ENCODE data around the gene EFHD1.
"Not testable (repeated sequence)": the region's sequence is repeated elsewhere in the genome, so short reads cannot be mapped to it uniquely, and the experiment has no call there.

The EFHD1 gene

DNA sequence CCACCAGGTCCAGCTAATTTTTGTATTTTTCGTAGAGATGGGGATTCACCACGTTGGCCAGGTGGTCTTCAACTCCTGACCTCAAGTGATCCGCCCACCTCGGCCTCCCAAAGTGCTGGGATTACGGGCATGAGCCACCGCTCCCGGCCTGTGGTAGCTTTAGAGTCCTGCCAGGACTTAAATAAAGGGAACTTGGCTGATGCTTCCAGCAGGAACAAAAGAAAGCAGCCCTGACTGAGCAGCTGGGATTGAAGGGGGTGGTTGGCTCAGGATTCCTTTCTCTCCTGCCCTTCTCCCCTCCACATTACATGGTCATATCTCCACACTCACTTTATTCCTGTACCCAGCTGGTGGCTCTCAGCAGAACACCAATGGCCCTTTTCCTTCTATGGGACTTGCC lies 20.0 kb downstream of the EFHD1 start:
- DNase-seq: no peak

DNA sequence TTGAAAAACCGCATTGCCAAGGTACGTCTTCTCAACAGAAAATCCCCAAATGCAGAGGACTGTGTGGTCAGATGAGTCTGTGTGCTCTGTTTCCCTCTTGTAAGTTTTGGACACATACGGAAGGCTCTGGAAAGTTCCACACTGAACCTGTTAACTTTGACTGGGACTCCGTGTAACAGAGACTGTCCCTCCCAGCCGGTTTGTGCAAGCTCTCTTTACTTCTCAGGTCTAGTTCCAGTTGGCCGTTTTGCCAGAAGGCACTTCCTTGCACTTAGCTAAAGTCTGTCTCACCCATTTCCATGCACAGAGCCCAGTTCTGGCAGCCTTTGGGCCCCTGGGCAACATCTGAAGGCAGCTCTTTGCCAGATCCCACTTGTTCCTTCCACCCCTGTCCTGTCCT lies 22.0 kb downstream of the EFHD1 start:
- no peak for DNase-seq

DNA sequence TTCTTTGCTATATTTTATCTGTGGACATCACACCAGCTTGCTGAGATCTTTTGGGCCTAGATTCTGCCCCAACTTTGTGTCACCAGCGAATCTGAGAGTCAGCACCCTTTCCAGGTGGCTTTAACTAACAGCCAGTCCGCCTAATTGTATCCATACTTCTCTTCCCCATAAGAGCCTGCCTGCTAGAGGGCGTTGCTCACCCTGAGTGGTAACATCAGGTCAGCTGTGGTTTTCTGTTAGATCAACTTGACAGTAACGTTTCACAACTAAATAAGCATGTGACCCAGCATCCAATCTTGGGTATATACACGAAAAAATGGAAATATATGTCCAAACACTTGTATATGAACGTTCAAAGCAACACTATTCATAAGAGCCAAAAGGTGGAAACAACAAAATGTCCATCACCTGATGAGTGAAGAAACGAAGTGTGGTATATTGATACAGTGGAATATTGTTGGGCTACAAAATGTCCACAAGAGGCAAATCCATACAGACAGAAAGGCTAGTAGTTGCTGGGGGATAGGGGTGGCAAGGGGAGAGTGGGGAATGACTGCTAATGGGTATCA lies 24.9 kb downstream of the EFHD1 start:
- DNase-seq: no peak

DNA sequence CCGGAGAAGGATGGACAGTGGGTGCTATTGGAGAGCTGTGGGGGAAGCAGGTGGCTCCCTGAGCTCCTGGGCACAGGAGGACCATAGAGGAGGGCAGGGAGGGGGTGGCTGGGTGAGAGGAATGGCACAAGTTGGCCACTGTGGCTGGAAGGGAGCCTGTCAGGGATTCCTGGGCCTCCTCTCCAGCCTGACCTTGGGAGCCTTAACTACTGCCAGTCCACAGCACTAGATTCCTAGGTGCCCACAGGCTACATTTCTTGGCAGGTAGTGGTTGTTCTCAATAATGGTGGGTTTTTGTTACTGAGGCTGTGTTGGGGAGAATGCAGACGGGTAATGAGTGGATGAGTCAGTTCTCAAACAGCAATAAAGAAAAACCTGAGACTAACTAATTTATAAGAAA lies 26.0 kb downstream of the EFHD1 start:
- no peak for DNase-seq

DNA sequence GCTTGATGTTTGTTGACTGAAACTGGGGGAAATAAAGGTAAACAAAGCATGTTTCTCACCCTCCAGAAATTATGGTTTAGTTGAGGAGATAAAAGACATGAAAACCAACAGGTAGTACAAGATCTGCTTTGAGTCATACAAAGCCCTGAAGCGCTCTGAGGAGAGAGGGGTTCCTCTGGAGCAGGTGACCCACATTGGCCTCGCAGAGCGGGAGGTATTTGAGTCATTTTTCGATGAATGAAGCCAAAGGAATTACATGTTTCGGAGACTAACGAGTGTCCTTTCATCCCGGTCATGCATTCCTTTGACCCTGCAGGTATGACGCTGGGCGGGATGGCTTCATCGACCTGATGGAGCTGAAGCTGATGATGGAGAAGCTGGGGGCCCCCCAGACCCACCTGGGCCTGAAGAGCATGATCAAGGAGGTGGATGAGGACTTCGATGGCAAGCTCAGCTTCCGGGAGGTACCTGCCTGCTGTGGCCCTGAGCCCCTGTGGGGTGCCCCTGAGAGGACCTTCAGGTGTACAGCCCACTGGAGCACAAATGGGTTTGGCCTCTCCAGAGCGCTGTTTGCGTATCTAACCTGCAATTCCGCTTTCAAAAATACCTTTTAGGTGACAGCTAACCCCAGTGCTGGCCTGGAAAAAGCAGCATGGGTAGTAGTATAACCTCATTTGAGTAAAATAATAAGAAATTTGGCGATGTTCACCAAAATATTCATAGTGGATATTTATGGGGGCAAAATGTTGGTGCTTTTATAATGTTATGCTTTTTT lies 29.3 kb downstream of the EFHD1 start:
- no peak for DNase-seq

DNA sequence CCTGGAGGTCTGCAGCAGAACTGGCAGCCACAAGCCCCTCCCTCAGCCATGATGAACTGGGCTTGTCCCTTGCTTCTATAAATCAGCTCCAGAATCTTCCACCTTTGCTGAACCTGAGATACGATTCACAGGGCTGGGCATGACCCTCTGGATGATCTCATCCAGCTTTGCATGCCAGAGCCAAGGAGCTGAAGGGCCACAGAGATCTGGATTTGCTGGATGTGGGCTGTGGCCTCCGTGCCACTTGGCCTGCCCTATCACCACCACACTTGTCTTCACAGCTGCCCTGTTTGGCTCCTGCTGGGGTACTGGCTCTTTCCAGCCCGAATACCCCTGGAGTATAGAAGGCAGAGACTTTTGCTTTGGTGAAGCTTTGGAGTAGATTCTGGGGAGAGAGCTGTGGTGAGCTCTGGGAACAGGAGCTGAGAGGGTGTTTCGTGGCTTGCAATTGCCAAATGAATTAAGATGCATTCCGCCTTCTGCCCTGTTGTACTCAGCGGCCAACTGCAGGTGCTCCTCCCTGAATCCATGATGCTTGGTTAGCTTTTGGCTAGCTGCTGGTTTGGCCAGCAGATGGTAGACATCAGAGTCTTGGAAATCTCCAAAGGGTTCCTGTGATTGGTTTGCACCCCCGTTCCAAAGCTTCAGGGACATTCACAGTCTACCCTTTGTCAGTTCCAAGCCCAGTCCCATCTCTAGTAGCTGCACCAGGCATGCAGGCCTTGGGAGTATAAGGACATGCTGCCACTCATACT lies 32.8 kb downstream of the EFHD1 start:
- DNase-seq: no peak

DNA sequence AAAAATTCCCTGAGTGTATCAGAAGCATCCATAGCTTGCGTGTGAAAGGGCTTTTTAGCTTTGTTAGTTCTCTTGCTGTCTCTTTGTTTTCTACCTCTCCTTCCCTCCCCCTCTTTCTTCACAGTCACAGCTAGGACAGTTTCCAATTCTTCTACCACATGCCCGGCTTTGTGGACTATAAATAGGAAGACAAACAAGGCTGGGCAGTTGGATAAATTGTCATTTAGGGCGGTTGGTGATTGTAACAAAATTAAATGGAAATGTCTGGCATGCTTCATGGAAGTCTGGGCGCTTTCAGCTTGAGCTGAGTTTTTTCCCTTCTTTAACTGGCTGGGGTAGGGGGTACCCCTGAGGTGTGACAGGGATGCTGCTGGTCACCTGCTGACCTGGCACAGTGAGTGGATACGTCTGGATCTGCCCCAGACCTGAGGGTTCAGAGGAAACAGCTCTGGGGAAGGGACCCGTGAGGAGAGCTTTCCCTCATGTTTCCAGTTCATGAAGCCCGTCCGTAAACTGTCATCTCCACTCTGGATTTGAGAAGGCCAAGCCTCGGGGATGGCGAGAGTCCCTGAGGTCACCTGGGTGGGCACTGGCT lies 34.7 kb downstream of the EFHD1 start:
- no peak for DNase-seq

DNA sequence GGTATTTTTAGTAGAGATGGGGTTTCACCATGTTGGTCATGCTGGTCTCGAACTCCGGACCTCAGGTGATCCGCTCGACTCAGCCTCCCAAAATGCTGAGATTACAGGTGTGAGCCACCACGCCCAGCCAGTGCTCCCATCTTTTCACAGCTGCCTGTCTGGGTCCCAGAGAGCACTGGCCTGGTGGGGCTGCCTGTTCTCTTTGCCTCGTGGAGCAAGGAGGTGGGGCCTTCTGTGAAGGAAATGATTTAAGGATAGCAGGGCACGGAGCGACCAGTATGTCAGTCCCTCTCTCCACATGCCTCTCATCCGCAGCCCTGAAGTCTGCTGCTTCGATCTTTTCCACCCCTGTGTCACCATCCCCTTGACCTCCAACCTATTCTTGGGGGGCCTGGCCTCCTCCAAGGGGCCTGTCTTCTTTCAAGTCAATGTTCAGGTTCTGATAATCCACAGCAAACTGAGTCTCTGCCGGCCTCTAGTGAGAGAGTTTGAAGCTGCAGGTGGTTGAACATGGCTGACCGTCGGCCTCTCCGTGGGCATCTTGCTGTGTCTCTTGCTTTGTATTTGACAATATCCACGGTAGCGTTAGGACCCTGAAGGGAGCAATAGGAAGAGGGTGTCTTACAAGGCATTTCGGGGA lies 35.5 kb downstream of the EFHD1 start:
- peak; percentile 44 for DNase-seq

DNA sequence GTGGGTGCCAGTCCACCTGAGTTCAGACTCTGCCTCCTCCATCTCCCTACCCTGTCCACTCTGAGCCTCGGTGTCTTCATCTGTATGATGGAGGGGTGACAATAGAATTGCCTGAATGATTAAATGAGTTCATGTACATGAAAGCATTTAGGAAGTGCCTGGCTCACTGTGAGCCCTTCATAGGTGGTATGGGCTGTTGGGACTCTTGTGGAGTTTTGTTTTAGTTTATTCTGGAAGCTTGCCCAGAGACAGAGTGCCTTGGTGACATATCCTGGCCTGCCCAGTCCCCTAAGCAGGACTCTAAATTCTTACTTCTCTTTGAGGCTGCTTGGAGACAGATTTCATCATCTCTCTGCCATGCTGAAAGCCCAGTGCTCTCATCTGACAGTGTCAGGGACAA lies 39.2 kb downstream of the EFHD1 start:
- no peak for DNase-seq

DNA sequence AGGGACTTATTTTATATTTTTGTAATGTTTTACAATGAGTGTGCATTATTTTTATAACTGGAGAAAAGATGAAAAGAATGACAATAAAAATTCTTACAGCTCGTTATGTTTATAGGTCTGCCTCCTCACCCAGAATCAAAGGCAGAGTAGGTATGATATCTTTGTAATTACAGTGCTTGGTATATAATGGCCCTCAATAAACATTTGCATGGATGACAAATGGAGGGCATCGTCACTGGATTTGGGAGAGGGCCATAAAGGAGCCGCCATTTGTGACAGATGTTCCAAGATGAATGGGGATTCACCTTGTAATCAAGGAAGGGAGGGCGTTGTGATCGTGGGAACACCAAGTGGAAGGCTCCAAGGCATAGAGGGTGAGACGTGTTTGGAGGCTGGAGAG lies 41.1 kb downstream of the EFHD1 start:
- DNase-seq: no peak

DNA sequence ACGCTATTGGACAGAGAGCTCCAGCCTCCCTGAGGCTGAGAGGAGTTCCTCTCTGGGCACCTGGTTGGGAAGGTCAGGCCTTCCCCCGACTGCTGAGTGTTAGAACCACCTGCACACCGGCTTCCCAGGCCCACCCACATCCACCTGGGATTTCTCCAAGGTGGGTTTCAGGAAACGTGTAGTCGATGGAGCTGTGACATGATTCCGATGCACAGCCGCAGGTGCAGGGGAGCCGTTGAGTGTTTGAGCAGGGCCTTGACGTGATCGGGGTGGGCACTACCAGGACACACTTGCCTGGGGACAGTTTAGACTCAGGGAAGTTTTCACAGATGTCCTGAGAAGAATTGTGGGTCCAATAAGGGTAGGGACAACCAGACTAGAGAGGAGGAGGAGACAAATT lies 42.0 kb downstream of the EFHD1 start:
- DNase-seq: no peak

DNA sequence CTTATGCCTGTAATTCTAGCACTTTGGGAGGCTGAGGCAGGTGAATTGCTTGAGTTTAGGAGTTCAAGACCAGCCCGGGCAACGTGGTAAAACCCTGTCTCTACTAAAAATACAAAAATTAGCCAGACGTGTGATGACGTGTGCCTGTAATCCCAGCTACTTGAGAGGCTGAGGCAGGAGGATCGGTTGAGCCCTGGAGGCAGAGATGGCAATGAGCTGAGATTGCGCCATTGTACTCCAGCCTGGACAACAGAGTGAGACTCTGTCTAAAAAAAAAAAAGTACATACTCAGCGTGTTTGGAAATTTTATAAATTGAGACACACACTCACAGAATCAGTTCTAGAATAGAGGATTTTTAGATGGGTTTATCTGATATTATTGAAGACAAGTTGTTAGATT lies 46.6 kb downstream of the EFHD1 start:
- DNase-seq: no peak

DNA sequence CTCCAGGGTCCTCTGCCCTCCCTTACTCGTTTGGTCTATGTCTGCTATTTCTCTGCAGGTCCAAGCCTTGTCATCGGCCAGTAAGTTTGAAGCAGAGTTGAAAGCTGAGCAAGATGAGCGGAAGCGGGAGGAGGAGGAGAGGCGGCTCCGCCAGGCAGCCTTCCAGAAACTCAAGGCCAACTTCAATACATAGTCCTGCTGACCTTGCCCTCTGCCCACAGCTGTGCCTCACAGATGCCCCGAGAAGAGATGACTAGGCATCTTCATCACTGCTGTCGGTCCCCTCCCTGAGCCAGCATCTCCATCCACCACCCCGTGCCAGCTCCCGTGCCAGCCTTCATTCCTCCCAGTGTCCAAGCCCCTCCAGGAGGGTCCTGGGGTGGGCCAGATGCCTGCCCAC lies 48.1 kb downstream of the EFHD1 start:
- DNase-seq: no peak

DNA sequence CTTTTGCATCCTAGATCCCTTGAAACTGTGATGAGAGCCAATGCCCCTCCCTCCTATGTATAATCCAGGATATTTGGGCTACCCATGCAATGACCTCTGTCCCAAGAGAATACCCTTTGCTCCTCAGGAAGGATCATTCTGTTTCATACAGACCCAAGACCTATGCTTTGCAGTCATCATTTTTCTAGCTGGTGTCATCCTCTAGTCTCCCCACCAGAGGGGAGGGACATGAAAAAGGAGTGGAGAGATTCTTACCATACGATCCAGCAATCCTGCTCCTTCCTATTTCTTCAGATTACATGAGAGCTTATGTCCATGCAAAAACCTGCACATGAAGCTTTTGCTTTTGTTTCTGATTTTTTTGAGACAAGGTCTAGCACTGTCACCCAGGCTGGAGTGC lies 50.0 kb downstream of the EFHD1 start:
- no peak for DNase-seq

DNA sequence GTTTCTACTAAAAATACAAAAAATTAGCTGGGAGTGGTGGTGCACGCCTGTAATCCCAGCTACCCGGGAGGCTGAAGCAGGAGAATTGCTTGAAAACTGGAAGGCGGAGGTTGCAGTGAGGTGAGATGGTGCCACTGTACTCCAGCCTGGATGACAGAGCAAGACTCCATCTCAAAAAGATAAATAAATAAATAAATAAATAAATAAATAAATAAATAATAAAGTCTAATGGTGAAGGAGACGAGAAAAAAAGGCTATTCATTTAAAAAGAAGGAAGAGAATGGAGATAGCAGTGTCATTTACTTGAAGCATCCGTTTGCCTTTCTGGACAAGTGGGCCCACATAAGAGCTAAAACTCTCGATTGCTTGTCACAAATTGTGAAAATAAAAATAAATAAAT lies 52.0 kb downstream of the EFHD1 start:
- not testable (repeated sequence) for DNase-seq

DNA sequence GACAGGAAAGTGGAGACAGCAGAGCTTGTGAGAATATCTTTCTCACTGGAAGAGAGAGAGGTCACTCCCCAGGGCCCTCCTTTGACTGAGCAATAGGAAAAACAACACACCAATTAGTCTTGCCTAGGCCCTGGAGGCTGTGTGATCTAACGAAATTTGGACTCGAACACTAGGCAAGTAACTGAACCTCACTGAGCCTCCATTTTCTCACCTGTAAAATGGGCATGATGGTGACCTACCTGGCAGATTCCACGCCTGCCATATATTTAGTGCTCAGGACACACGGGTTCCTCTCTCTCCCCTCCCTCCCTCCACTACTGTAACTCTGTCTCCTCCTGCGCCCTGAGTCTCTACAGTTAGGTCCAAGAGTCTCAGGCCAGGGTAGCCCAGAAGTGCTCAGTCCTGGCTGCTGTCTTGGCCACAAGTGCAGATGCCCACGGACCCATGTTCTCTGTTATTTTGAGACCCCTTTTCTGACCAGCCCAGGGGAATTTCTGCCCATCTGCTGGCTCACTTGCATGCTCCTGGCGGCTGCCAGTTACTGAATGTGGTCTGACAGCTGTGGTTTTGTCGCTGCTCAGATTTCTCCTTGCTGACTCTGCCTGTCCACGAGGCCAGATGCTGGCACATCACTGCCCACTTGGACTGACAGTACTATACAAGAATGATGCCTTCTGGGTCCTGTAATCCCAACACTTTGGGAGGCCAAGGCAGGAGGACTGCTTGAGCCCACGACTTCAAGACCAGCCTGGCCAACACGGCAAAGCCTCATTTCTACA lies 54.2 kb downstream of the EFHD1 start:
- peak; percentile 68 for DNase-seq

DNA sequence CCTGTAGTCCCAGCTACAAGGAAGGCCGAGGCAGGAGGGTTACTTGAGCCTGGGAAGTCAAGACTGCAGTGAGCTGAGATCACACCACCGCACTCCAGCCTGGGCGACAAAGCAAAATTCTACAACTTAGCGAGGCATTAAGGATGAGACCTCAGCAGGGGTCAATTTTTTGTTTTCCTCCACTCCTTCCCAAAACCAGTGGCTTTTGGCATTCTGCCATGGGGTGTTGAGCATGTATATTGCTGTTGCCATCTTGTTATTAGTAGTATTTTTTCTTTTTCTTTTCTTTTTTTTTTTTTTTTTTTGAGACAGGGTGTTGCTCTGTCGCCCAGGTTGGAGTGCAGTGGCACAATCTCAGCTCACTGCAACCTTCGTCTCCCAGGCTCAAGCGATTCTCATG lies 54.8 kb downstream of the EFHD1 start:
- no peak for DNase-seq

DNA sequence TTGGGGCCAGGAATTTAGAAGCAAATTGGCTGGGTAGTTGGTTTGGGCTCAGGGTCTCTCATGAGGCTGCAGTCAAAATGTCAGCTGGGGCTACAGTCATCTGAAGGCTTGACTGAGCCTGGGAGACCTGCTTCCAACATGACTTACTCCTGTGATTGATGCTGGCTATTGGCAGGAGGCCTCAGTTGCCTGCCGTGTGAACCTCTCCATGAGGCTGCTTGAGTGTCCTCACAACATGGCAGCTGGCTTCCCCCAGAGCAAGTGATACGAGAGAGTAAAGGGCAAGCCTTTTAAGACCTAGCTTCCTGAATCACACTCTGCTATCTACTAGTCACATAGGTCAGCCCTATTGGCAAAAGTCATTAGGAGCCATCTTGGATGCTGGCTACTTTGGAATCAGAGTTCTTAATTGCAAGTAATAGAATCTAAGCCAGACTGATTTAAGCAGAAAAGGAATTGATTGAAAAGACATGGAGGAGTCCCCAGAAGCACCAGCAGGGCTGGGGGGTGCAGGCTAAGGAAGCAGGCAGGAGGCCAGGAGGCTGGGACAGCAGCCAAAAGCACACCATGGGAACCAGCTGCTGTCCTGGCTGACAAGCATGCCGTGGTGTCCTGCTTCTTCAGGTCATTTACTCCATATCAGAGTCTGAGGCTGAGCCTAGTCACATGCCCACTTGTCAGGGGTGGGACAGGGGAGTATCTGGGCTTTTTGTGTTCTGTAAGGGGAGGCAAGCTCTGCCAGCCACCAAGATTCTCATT lies 55.9 kb downstream of the EFHD1 start:
- DNase-seq: peak; percentile 59

DNA sequence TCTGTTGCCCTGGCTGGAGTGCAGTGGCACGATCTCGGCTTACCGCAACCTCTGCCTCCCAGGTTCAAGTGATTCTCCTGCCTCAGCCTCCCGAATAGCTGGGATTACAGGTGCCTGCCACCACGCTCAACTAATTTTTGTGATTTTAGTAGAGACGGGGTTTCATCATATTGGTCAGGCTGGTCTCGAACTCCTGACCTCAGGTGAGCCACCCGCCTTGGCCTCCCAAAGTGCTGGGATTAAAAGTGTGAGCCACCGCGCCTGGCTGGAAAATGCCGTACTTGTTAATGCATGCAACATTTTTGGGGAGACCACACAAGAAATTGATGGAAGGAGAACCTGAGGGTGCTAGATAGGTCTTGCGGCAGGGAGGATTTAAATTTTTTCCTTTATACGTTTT lies 57.7 kb downstream of the EFHD1 start:
- DNase-seq: not testable (repeated sequence)

DNA sequence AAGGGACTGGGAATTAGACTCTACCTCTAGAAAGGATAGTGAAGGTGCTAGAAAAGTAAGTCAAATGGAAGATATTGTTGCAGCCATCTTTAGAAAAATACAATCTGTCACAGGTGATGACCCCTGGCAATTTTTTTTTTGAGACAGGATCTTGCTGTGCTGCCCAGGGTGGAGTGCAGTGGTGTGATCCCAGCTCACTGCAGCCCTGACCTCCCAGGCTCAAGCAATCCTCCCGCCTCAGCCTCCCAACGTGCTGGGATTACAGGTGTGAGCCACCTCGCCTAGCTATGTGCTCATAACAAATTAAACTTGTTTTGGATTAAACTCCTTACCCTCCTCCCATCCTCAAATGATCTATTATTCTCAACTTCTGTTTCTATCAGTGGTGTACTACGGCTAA lies 59.9 kb downstream of the EFHD1 start:
- no peak for DNase-seq

DNA sequence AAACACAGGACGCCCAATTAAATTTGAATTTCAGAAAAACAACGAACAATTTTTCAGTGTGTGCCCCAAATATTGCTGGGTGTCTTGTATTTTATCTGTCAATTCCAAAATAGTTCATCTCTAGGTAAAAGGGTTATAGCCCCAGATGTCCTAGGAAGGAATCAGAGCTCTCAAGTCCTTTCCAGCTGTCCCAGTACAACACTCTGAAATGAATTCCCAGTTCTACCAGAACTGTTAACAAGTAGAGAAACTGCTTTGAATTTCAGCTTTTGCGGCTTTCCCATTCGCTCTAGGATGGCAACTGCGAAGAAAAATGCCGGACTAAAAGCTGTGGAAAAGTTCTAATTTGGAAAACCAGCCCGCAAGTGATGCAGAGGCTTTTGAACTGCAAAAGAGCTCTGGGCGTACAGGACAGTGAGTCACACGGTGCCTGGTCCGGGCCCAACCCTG lies 63.2 kb downstream of the EFHD1 start:
- DNase-seq: no peak
